ES-I3 (cell line): ENCODE results near the gene RNLS.
"Not testable (repeated sequence)": the region's sequence is repeated elsewhere in the genome, so short reads cannot be mapped to it uniquely, and the experiment has no call there.

Experiments
- H3K36me3 ChIP-seq: 2 replicates; pipeline ENCODE4 v1.6.1; 2013; ENCODE audit warnings: mild to moderate bottlenecking, low read length, control low read depth, moderate library complexity; ENCODE audit not compliant: insufficient read depth
- H3K4me1 ChIP-seq: 2 replicates; pipeline ENCODE4 v1.6.1; 2013; ENCODE audit warnings: mild to moderate bottlenecking, control low read depth, low read length; ENCODE audit not compliant: insufficient read depth
- H3K9ac ChIP-seq: 2 replicates; pipeline ENCODE4 v1.6.1; 2013; ENCODE audit warnings: low read depth, mild to moderate bottlenecking, low read length, moderate library complexity
- H3K9me3 ChIP-seq: 2 replicates; pipeline ENCODE4 v1.6.1; 2013; ENCODE audit warnings: mild to moderate bottlenecking, low read length, moderate library complexity; ENCODE audit not compliant: control insufficient read depth, insufficient read depth

RNLS gene

GRCh38 chr10:88377510-88377909 is 205.6 kb downstream of the RNLS start:
- no peaks in the 10 kb centered on the region for H3K9me3 ChIP-seq
- no peaks in the 10 kb centered on the region for H3K4me1 ChIP-seq
- H3K9ac ChIP-seq, result no peak overlapping the region
- no peaks in the 10 kb centered on the region for H3K36me3 ChIP-seq

- no peaks in the 10 kb centered on the region for H3K9me3 ChIP-seq
- no peak overlapping the region for H3K9ac ChIP-seq
- no peaks in the 10 kb centered on the region for H3K4me1 ChIP-seq
- H3K36me3 ChIP-seq, result no peaks in the 10 kb centered on the region
Observed at GRCh38 chr10:88374392-88375175, 208.5 kb downstream of the RNLS start.

GRCh38 chr10:88372881-88373592 is 210.1 kb downstream of the RNLS start:
- Histone ChIP-seq H3K9ac (no peak overlapping the region), H3K9me3 (no peaks in the 10 kb centered on the region), H3K4me1 (no peaks in the 10 kb centered on the region), H3K36me3 (no peaks in the 10 kb centered on the region)

GRCh38 chr10:88372051-88372715 is 210.9 kb downstream of the RNLS start:
- H3K9ac ChIP-seq, result no peak overlapping the region
- H3K36me3 ChIP-seq, result no peaks in the 10 kb centered on the region
- H3K4me1 ChIP-seq, result no peaks in the 10 kb centered on the region
- no peaks in the 10 kb centered on the region; the same call in 1 of the 2 replicates for H3K9me3 ChIP-seq

- Histone ChIP-seq H3K4me1 (no peaks in the 10 kb centered on the region), H3K9ac (no peak overlapping the region), H3K36me3 (no peaks in the 10 kb centered on the region), H3K9me3 (no peaks in the 10 kb centered on the region; the same call in 1 of the 2 replicates)
Observed at GRCh38 chr10:88370713-88371112, 212.4 kb downstream of the RNLS start.

- Histone ChIP-seq H3K4me1 (no peaks in the 10 kb centered on the region), H3K9ac (no peak overlapping the region), H3K36me3 (no peaks in the 10 kb centered on the region), H3K9me3 (no peaks in the 10 kb centered on the region; the same call in 1 of the 2 replicates)
Observed at GRCh38 chr10:88366772-88367171, 216.3 kb downstream of the RNLS start.

GRCh38 chr10:88361995-88362807 is 220.9 kb downstream of the RNLS start:
- Histone ChIP-seq H3K4me1 (no peaks in the 10 kb centered on the region), H3K9ac (no peak overlapping the region), H3K9me3 (no peaks in the 10 kb centered on the region), H3K36me3 (no peaks in the 10 kb centered on the region)

GRCh38 chr10:88361494-88361893 is 221.6 kb downstream of the RNLS start:
- no peak overlapping the region for H3K9ac ChIP-seq
- no peaks in the 10 kb centered on the region for H3K36me3 ChIP-seq
- no peaks in the 10 kb centered on the region for H3K9me3 ChIP-seq
- no peaks in the 10 kb centered on the region for H3K4me1 ChIP-seq

GRCh38 chr10:88355750-88356149 is 227.4 kb downstream of the RNLS start:
- not testable (repeated sequence) for H3K9me3 ChIP-seq, H3K36me3 ChIP-seq, H3K9ac ChIP-seq, H3K4me1 ChIP-seq

- H3K9me3 ChIP-seq, result no peaks in the 10 kb centered on the region
- H3K36me3 ChIP-seq, result no peaks in the 10 kb centered on the region
- H3K9ac ChIP-seq, result no peak overlapping the region
- H3K4me1 ChIP-seq, result peaks cover 30% of the 10 kb centered on the region
Observed at GRCh38 chr10:88347597-88348304, 235.4 kb downstream of the RNLS start.

- H3K4me1 ChIP-seq, result peaks cover 30% of the 10 kb centered on the region
- H3K9me3 ChIP-seq, result no peaks in the 10 kb centered on the region
- no peak overlapping the region for H3K9ac ChIP-seq
- no peaks in the 10 kb centered on the region for H3K36me3 ChIP-seq
Observed at GRCh38 chr10:88347022-88347421, 236.1 kb downstream of the RNLS start.

GRCh38 chr10:88346144-88346977 is 236.8 kb downstream of the RNLS start:
- peaks cover 30% of the 10 kb centered on the region for H3K4me1 ChIP-seq
- H3K36me3 ChIP-seq, result no peaks in the 10 kb centered on the region
- no peaks in the 10 kb centered on the region for H3K9me3 ChIP-seq
- no peak overlapping the region for H3K9ac ChIP-seq
